ENCODE results near the gene EYA2. TPM values are rescaled to one million over a fixed set of nuclear protein-coding genes. Genes with fewer than 3 reads are reported as not detected.

The EYA2 gene
- total RNA-seq, 4 donors from 2014 or later = 9.7 to 22.1 (median 14.3) TPM

GRCh38 chr20:46900086-46900485, 5.4 kb downstream of the EYA2 start:
- TF ChIP-seq, protein P1, sequence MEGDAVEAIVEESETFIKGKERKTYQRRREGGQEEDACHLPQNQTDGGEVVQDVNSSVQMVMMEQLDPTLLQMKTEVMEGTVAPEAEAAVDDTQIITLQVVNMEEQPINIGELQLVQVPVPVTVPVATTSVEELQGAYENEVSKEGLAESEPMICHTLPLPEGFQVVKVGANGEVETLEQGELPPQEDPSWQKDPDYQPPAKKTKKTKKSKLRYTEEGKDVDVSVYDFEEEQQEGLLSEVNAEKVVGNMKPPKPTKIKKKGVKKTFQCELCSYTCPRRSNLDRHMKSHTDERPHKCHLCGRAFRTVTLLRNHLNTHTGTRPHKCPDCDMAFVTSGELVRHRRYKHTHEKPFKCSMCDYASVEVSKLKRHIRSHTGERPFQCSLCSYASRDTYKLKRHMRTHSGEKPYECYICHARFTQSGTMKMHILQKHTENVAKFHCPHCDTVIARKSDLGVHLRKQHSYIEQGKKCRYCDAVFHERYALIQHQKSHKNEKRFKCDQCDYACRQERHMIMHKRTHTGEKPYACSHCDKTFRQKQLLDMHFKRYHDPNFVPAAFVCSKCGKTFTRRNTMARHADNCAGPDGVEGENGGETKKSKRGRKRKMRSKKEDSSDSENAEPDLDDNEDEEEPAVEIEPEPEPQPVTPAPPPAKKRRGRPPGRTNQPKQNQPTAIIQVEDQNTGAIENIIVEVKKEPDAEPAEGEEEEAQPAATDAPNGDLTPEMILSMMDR (IDR thresholded peaks at IDR 0.05) = no peak
- no peak for TF ChIP-seq POLR2A (IDR thresholded peaks at IDR 0.05)
- DNase-seq = no peak
- no peak overlapping the region for H3K27ac ChIP-seq
- peaks cover 0 to 12% (median 0%) of the 10 kb centered on the region in 3 donors for H3K36me3 ChIP-seq
- no peaks in the 10 kb centered on the region for H3K9me3 ChIP-seq
- H3K4me1 ChIP-seq = peaks cover 0 to 28% (median 0%) of the 10 kb centered on the region in 3 donors
- peaks cover 0 to 12% (median 0%) of the 10 kb centered on the region in 4 donors for H3K27me3 ChIP-seq
- intact Hi-C loops (cut with DNase I) = no loop called here
- WGBS, 2 donors = 64 to 70% methylated on average over 6 of the region's 6 CpGs
- H3K4me3 ChIP-seq = no peak overlapping the region

DNA sequence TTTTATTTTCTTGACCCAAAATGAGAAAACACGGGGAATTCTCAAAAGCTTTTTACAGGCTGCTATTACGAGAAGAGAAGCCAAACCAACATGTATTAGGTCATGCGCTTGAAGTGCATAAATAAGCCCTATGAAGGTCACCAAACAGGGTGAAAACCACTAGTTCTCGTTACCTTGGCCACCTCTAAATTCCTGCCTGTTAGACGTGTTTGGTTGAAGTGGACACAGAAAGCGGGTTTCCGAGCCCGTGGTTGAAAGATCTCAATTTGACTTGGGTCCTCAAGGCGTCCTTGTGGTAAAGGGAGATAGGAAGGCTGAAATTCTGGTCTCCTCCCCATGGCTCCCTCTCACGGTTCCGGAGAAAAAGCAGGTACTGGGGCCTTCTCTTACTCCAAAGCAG, 6.2 kb downstream of the EYA2 start:
- TF ChIP-seq, protein P1 (IDR thresholded peaks at IDR 0.05) = no peak
- TF ChIP-seq POLR2A (IDR thresholded peaks at IDR 0.05) = no peak
- DNase-seq = no peak
- Histone ChIP-seq H3K36me3 (peaks cover 0 to 12% (median 0%) of the 10 kb centered on the region in 3 donors), H3K9me3 (no peaks in the 10 kb centered on the region), H3K27ac (no peak overlapping the region), H3K27me3 (peaks cover 0 to 4% (median 0%) of the 10 kb centered on the region in 4 donors), H3K4me1 (peaks cover 0 to 27% (median 4%) of the 10 kb centered on the region in 3 donors), H3K4me3 (no peak overlapping the region)
- WGBS, 2 donors = 80 to 92% methylated on average over 11 of the region's 11 CpGs
- intact Hi-C loops (cut with DNase I) = no loop called here

DNA sequence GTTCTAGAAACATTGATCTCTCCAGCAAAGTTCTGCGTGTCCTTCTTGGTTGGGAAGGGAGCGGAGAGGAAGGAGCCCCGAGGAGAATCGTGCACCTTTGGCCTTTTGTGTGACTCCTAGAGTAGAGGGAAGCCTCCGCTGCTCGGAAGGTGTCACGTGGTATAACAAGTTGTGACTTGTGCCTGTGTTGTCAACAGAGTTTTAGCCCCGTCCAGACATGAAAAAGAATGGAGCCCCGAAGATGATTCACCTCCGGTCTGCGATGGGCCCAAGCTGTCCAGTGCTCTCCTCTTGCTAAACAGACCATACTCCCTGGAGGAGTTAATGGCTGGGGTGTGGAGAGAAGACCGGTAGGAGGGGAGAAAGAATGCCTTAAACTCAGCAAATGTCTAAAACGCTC, 7.0 kb downstream of the EYA2 start:
- 54 to 56% methylated on average over 10 to 13 of the region's 13 CpGs for WGBS, 2 donors
- Histone ChIP-seq H3K36me3 (peaks cover 0 to 12% (median 0%) of the 10 kb centered on the region in 3 donors), H3K9me3 (no peaks in the 10 kb centered on the region), H3K4me1 (peaks cover 0 to 23% (median 4%) of the 10 kb centered on the region in 3 donors), H3K4me3 (no peak overlapping the region), H3K27ac (no peak overlapping the region), H3K27me3 (no peaks in the 10 kb centered on the region)
- TF ChIP-seq, protein P1 (IDR thresholded peaks at IDR 0.05) = no peak
- TF ChIP-seq POLR2A (IDR thresholded peaks at IDR 0.05) = no peak
- no peak for DNase-seq
- intact Hi-C loops (cut with DNase I) = no loop called here

GRCh38 chr20:46903256-46903655, 8.6 kb downstream of the EYA2 start:
- Histone ChIP-seq H3K27ac (no peak overlapping the region), H3K9me3 (no peaks in the 10 kb centered on the region), H3K4me3 (no peak overlapping the region), H3K36me3 (peaks cover 0 to 12% (median 0%) of the 10 kb centered on the region in 3 donors), H3K27me3 (no peaks in the 10 kb centered on the region), H3K4me1 (peaks cover 0 to 13% (median 4%) of the 10 kb centered on the region in 3 donors)
- 52 to 84% methylated on average over 4 to 6 of the region's 9 CpGs for WGBS, 2 donors
- DNase-seq = no peak
- TF ChIP-seq POLR2A (IDR thresholded peaks at IDR 0.05) = no peak
- TF ChIP-seq, protein P1 (IDR thresholded peaks at IDR 0.05) = no peak
- intact Hi-C loops (cut with DNase I) = no loop called here

DNA sequence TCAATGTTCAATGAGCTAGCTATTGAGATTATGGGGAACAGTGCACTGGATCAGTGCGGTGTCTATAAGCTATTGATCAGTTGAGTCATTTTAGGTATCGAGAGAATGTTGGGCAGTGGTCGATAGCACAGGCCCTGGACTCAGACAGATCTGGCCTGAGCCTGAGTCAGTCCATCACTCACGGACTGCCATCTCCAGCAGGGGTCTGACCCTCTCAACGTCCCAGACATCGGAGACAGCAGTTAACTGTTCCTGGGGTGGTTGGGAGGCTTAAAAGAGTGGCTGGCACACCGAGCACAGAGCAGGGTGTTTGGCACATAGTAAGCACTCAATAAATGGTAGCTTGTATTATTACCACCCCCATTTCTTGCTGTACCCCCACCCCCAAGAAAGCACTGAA, 9.3 kb downstream of the EYA2 start:
- peaks cover 0 to 13% (median 4%) of the 10 kb centered on the region in 3 donors for H3K4me1 ChIP-seq
- peaks cover 0 to 12% (median 0%) of the 10 kb centered on the region in 3 donors for H3K36me3 ChIP-seq
- no peak overlapping the region for H3K27ac ChIP-seq
- H3K4me3 ChIP-seq = no peak overlapping the region
- DNase-seq = no peak
- WGBS, 2 donors = 78 to 90% methylated on average over 7 of the region's 7 CpGs
- intact Hi-C loops (cut with DNase I) = no loop called here
- no peak for TF ChIP-seq POLR2A (IDR thresholded peaks at IDR 0.05)
- TF ChIP-seq, protein P1 (IDR thresholded peaks at IDR 0.05) = no peak
- H3K9me3 ChIP-seq = no peaks in the 10 kb centered on the region
- H3K27me3 ChIP-seq = no peaks in the 10 kb centered on the region
